Measurements from ENCODE around the gene KCNN3.

GRCh38 chr1:154848983-154849382 is 21.1 kb downstream of the KCNN3 start:
- TF ChIP-seq, protein P1, sequence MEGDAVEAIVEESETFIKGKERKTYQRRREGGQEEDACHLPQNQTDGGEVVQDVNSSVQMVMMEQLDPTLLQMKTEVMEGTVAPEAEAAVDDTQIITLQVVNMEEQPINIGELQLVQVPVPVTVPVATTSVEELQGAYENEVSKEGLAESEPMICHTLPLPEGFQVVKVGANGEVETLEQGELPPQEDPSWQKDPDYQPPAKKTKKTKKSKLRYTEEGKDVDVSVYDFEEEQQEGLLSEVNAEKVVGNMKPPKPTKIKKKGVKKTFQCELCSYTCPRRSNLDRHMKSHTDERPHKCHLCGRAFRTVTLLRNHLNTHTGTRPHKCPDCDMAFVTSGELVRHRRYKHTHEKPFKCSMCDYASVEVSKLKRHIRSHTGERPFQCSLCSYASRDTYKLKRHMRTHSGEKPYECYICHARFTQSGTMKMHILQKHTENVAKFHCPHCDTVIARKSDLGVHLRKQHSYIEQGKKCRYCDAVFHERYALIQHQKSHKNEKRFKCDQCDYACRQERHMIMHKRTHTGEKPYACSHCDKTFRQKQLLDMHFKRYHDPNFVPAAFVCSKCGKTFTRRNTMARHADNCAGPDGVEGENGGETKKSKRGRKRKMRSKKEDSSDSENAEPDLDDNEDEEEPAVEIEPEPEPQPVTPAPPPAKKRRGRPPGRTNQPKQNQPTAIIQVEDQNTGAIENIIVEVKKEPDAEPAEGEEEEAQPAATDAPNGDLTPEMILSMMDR (IDR thresholded peaks at IDR 0.05 in 8 of 11, conservative IDR thresholded peaks at IDR 0.05 in 3 of 11) = no peak
- TF ChIP-seq POLR2AphosphoS5 (IDR thresholded peaks at IDR 0.05) = no peak
